GM21529 (cell line): ENCODE data around the gene KRT6A.
"Not testable (repeated sequence)": the region's sequence is repeated elsewhere in the genome, so short reads cannot be mapped to it uniquely, and the experiment has no call there.

Experiments used
- ATAC-seq: cut with Tn5 transposase; IDR thresholded peaks from one replicate; pipeline ENCODE4 v1.9.1; 2021; ENCODE audit not compliant: unreplicated experiment

Gene KRT6A

DNA sequence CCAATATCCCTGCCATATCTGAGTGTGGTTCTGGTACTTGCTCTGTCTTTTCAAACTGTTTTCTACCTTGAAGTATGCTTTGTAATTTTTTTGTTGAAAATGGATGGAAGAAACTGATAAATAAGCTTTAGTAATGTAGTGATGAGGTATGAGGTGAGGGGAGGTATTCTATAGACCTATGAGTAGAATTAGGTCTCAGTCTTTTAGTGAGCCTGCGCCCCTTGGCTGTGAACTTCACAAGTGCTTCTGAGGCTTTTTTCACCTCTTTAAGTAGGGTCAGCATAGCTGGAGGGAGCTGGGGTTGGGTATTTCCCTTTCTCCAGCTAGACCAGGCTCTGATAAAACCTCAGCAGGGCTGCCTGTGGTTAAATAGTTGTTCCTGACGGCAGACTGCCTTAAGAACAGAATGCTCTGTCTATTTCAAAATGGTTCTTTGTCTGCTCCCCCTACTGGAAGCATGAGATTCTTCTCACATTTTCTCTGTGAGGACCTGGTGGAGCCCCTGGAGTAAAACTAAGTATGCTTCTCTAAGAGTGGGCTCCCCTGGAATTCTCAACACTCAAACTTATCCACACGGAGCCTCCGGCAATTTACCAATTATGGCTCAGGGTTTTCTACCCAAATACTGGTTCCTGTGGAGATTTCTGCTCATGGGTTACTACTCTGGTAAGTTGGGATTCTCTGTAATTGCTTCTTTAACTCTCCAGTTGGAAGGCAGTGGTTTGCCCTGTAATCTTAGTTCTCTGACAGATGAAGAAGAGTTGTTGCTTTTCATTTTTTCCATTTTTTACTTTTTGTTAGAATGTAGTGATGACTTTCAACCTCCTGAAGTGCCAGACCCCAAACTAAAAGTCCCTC, 14.0 kb upstream of the KRT6A start:
- no peak for ATAC-seq

DNA sequence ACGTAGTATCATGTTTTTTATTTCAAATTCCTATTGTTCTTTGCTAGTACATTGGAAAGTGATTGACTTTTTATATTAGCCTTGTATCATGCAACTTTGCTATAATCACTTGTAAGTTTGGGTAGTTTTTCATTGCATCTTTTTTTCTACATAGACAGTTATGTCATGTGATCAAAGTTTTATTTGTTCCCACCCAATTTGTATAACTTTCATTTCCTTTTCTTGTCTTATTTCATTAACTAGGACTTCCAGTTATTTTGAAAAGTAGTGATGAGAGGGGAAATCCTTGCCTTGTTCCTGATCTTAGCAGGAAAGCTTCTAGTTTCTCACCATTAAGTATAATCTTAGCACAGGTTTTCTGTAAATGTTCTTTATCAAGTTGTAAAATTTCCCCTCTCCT, 9.8 kb upstream of the KRT6A start:
- ATAC-seq = no peak

DNA sequence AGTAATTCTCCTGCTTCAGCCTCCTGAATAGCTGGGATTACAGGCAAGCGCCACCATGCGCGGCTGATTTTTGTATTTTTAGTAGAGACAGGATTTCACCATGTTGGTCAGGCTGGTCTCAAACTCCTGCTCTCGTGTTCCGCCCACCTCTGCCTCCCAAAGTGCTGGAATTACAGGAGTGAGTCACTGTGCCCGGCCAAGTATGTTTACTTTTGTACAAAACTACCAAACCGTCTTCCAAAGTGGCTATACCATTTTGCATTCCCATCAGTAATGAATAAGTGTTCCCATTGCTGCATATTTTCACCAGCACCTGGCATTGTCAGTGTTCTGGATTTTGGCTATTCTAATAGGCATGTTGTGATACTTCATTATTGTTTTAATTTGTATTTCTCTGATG, 8.4 kb upstream of the KRT6A start:
- no peak for ATAC-seq

DNA sequence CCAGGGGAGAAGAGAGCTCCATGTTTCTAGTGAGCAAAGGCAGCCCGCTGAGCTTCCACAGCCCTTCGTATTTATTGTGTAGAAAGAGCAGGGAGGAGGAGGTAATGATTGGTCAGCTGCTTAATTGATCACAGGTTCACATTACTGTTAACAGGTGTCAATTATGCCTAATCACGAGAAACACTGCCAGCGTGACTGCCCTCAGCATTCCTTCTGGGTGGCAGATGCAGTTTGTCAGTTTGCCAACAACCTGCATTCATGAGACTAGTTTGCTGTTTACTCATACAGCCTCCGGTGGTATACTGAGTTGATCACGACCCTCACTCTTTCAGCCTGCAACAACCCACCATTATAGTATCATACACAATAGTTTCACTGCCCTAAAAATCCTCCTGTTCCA, 7.5 kb upstream of the KRT6A start:
- not testable (repeated sequence) for ATAC-seq

DNA sequence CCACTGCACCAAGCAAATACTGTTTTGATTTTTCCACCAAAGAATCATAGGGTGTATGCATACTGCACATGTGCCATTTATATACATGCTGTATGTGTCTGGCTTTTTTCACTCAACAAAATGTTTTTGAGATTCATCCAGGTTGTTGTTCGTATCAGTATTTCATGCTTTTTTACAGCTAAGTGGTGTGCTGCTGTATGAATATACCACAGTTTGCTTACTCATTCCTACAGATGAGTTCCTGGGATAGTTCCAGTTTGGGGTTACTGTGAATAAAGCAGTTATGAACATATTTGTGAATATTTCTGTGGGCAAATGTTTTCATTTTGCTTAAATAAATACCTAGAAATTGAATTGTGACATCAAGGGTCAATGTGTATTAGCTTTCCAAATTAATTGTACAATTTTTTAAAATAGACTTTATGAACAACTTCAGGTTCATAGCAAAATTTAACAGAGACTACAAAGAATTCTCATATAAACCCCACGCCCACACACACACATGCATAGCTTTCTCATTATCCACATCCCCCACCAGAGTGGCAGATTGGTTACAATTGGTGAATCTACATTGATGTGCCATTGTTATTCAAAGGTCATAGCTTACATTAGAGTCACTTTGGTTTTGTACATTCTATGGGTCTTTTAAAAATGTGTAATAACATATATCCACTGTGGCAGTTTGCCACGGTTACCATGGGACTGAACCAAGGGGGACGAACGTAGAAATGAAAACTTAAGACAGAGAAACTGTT, 6.9 kb upstream of the KRT6A start:
- no peak for ATAC-seq

DNA sequence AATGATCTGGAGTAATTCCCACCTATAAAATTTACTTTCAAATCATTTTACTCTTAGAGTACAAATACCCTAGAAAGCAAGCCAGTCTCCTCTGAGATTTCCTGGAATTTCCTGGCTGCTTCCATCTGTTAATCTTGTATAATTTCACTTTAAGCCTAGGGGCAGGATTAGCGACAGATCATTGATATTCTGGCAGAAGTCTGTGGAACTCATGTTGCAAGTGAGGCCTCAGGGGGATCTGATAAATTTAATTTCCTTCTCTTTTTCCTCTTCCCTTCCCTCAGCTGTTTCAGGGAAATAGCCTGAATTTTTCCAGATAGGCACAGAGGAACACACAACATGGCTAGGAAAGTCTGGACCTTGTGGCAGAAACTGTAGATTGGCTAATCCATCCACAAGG, 5.9 kb upstream of the KRT6A start:
- ATAC-seq = no peak

DNA sequence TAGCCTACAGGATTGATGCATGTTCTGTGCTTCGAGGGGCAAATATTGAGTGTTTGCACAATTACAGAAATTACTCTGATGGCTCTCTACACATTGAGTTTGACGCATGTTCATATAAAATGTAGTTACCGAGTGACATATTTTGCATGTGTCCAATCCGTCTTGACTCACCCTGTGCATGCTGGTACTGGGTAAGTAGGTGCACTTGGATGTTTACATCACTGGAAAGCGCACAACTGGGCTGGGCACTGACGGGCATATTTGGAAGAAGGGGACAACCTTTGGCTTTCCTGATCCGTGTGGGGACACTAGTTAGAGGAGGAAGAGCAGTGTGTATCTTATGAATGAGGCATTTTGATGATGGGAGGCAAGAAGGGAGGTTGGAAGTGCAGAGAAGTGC, 4.9 kb upstream of the KRT6A start:
- no peak for ATAC-seq

DNA sequence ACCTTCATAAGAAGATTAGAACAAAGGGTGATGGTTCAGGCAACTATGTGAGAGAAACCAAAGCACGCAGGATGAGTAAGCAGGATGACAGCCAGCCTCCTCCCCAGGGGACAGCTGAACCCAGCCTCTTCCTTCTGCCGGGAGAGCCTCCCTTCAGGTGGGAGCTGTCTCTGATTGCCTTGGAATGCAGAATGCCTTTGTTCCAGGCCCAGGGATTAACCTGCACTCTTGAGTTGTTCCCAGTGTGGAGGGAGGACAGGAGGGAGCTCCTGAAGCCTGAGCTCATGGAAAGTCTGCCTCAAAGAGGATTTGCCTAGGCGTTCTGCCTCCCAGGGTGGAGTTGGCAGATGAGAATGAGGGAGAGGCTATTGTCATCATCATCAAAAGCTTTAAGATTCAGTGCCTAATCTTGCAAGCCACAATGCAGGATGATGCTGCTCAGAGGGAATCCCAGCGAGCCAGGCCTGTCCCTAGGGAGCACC, 3.6 kb upstream of the KRT6A start:
- no peak for ATAC-seq

DNA sequence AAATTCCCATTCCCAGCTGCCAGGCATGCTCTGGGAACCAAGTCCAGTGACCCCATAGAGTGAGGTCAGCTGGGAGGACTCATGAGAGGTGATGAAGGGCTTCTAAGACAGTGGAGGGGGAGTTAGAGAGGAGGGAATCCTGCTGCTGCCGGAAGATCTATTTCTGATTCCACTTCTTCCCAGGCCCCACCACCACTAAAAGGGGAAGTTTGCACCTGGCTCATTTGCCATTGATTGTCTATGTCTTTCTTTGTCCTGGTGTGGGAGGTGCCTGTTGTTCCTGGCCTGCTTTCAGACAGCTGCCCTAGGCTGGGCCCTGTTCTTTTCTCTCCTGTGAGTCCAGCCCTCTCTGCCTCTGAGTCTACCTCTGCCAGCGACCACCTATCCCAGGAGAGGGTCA, 3.0 kb upstream of the KRT6A start:
- no peak for ATAC-seq

DNA sequence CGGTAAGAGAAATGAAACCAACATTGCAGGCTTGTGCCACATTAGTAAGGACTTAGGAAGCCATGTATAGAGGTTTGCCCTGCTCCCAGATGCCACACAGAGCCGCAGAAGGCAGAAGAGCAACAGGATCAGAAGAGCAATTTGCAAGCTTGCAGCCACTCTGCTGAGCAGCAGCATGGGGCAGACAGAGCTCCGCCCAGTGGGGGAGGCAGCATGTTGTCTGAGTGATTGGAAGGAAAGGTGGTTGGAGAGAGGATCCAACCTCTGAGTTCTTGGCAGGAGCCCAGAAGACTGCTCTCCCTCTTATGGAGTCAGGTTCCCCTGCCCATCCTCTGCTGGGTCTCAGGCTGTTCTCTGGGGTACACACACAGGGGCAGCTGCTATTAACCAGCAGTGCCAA, 2.3 kb upstream of the KRT6A start:
- ATAC-seq = no peak

DNA sequence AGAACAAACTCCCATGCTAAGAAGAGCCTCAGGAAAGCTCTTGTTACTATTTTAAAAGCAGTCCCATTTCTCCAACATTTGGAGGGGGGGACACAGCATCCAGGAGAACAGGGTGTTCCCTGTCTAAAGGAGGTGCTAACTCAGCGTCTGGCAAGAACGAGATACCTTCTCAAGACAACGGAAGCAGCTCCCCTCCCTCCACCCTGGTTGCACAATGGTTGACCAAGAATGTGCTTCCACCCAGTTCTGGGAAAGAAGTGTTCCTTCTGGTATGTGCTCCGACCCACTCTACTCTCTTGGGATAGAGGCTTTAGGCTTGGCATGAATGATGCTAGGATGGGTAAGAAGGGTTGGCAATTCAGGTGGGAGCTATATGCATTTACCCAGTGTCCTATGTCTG, 1.5 kb upstream of the KRT6A start:
- ATAC-seq = no peak

DNA sequence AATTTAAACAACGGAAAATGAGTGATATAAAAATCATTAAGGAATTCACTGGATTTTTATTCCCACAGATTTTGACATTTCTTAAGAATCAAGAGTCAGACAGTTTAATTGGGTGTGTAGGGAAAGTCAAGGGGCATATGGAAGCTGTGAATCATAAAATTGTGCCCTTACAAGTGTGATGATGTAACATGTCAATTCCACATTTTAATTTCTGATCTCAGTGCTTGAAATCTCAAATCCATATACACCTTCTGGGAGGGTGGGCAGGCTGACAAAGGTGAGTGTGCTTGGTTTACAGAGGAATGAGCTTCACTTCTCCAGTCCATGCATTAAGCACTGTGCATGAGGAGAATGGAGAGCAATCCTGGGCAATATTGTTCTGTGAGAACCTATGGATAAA, 1.0 kb upstream of the KRT6A start:
- no peak for ATAC-seq

DNA sequence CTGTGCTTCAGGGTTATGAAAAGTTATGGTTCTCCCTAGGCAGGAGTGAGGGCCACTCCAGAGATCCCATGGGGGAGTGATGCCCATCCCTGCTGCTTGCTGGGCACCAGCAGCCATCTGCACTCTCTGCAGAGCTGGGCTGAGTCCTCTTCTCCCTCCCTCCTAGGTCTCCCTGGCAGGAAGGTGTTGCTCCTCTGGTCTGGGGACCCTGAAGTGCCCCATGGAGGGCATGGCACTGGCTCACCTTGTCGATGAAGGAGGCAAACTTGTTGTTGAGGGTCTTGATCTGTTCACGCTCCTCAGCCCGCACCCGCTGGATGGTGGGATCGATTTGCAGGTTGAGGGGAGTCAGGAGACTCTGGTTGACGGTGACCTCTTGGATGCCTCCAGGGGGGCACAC, 652 bp downstream of the KRT6A start:
- ATAC-seq = not testable (repeated sequence)

DNA sequence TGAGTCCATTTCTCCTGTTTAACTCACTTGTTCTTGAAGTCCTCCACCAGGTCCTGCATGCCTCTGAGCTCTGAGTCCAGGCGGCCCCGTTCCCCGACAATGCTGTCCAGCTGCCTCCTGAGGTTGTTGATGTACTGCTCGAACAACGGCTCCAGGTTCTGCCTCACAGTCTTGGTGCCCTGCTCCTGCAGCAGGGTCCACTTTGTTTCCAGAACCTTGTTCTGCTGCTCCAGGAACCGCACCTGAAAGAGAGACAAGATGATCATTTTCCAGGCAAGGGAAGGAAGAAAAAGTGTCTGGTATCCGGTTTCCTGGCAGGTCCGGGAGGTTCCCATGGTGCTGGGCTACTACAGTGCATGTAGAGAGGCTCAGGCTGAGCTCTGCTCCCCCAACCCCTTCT, 1.6 kb downstream of the KRT6A start:
- not testable (repeated sequence) for ATAC-seq

DNA sequence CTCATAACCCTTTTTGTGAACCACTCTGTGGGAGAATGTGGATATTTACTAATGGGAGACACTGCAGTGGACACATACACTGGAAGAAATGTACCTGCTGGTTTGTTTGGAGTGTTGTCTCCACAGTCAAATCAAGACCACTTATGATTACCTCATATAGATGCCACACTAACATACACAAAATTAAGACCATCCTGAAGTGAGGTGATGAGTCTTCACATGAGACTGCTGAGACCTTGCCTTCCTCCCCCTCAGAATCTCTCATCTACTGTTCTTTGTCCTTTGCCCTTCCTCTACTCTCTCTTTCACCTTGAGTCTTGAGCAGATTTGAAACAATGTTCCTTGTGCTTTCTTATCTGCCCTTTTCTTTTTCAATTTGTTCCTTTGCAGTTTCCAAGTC, 4.3 kb downstream of the KRT6A start:
- ATAC-seq = no peak

DNA sequence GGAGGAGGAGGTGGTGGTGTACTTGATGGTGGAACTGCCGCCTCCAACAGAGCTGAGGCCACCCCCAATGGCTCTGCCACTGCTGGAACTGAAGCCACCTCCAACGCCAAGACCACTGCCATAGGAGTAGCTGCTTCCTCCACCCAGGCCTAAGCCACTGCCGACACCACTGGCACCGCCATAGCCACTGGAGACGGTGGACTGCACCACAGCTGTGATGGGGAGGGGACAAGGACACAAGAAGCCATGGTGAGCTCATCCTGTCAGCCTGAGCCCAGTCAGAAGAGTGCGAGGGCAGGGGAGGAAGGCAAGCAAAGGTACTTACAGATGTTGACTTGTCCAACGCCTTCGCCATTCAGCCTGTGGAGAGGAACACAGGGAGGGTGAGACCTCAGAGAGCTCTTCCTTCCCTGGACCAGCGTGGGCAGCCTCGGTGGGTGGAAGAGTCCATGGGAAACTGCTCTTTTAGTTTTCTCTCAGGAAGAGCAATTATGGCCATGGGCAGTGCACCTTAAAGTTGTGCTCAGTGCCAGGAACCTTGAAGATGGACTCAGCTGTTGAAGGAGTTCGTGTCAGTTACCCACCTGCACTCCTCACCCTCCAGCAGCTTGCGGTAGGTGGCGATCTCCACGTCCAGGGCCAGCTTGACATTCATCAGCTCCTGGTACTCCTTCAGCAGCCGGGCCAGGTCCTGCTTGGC, 5.2 kb downstream of the KRT6A start:
- ATAC-seq = not testable (repeated sequence)

DNA sequence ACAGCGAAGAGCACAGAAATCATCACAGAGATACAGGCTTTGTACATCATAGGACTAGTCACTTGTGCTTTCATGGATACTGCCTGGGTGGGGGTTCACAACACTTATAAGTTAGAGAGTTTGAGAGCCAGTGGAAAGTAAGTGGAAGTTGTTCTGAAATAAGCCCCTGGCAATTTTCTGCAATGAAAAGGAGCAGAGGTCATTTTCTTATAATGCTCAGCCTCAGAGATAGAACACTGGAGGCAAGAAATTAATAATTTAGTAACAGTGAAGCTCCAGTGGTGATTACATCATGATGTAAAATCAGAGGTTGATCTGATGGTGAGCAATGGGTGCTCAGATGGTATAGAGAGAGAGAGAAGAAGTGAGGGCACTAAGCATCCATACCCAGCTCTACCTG, 5.8 kb downstream of the KRT6A start:
- no peak for ATAC-seq

DNA sequence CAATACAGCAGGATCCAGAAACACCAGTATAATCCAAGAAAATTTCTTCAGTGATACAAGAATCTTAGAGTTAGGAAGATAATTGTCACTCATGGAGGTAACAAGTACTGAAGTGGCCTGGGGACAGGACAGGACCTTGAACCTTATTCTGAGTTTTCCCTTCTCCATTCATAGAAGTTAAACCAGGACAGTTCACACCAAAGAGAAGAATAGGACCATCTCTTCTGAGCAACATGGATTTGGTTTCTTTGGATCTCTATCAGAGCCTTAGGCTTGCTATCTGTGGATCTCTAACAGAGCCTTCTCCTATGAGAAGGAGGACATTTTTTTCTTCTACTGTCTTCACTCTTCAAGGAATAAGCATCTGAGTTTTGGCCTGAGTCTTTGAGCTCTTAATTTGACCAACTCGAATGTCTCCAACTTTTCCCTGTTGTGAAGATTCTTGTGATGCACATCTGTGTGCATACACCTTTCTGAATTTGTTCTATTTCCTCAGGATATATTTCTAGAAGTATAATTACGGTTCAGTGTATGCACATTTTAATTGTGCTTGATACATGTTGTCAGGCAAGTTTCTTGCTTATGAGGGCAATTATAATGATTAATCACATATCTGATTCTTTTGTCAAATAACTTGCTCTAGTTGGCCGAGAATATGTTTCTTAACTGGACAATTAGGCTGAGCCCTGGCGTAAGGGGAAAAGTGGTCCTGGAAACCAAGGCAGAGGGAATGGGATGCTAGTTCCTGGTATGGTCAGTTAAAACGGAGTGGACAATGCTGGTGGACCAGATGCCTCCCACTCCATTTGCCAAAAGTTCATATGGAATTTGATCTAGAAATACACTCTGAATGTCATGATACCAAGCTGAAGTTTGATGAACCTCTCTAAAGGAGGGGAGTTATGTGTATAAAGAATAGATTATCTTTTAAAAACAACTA, 6.6 kb downstream of the KRT6A start:
- no peak for ATAC-seq

DNA sequence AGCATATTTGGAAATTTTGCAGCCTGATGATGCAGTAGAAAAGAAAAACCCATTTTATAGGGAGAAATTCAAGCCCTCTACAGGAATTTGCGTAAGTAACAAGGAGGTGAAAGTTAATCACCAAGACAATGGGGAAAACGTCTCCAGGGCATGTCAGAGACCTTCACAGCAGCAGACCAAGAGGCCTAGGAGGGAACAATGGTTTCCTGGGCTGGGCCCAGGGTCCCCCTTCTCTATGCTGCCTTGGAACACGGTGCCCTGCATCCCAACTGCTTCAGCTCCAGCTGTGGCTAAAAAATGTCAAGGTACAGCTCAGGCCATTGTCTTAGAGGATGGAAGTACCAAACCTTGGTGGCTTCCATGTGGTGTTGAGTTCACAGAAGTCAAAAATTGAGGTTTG, 13.0 kb downstream of the KRT6A start:
- ATAC-seq = no peak

DNA sequence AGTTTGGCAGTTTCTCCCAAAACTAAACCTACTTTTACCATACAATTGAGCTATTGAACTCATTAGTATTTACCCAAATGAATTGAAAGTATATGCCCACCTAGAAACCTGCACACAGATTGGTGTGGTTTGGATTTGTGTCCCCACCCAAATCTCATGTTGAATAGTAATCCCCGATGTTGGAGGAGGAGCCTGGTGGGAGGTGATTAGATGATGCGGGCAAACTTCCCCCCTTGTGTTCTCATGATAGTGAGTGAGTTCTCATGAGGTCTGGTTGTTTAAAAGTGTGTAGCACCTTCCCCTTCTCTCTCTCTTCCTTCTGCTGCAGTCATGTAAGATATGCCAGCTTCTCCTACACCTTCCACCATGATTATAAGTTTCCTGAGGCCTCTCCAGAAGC, 15.4 kb downstream of the KRT6A start:
- no peak for ATAC-seq

DNA sequence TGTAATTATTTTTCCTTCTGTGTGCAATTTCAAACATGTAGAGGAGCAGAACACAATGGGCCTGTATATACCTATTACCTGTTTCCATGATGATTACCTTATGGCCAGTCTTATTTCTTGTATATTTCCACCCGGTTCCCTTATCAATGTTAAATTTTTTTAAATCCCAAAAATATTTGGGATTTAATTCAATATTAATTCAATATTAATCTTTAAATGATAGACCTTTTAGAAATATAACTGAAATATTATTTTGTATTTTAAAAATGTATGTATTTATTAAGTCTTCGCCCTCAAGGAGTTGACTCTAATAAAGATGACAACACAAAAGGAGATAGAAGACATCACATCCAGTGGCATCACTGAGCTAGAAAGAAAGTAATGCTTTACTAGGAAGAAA, 18.8 kb downstream of the KRT6A start:
- no peak for ATAC-seq
